ENCODE results near the gene RABEP1. TPM values are rescaled to one million over a fixed set of nuclear protein-coding genes. Genes with fewer than 3 reads are reported as not detected.

RABEP1 gene
- total and polyA plus RNA-seq, 9 of the 15 experiments (the other 6 are each of a cell fraction or from before 2014, with no cell fraction given), result 8.2 to 38.9 (median 30.3) TPM

DNA sequence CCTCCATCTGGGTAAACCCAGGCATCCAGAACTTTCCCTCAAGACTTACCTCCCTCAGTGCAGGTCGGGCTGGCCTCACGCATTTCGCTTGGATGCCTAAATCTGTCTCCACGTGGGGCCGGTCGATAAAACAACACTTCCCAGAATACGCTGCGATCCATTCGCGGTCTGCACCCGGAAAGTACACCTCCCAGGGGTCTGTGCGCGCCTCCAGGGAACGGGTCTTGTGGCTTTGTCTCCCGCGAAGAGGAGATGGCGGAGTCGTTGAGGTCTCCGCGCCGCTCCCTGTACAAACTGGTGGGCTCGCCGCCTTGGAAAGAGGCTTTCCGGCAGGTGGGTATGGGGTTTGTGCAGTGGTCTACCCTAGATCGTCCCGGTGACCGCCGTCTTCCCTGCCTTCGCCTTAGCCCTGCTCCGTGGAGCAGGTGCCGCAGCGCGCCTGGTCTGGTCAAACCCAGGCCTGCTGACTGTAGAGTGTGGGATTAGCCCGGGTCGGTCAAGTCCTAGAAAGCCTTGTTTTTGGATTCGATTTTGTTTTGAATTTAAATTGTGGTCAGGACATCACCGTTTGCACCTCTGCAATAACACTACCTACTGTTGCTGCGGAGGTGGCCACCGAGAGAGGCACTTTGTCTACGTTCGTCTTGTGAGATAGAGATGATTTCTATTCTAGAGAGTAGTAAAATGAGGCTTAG is 138.0 kb downstream of the RABEP1 start, which contains the start of gene RPAIN (continued):
- TF ChIP-seq FOXK2 (conservative IDR thresholded peaks at IDR 0.05 in 1 of 2, IDR thresholded peaks at IDR 0.05 in 1 of 2; ENCODE audit: low read depth in 2 of 2) (peak; percentile 83 to 92), JUND (IDR thresholded peaks at IDR 0.05; ENCODE audit: borderline replicate concordance, low read depth, low read length) (0 out of 2 replicates have a peak, but pooled peaks have one; percentile 8), JUND (tag; IDR thresholded peaks at IDR 0.05; ENCODE audit: borderline replicate concordance, low read depth, low read length) (no peak; the same call in 2 of the 3 replicates), LCOR (CRISPR knock-in tag; IDR thresholded peaks at IDR 0.05) (0 out of 2 replicates have a peak, but pooled peaks have one; percentile 42), TAF9B (IDR thresholded peaks at IDR 0.05; ENCODE audit: partially characterized antibody) (peak; percentile 68), PHF8 (IDR thresholded peaks at IDR 0.05; ENCODE audit: borderline replicate concordance, low read length) (peak; percentile 65; the same call in 1 of the 2 replicates), ZNF311 (CRISPR knock-in tag; IDR thresholded peaks at IDR 0.05) (no peak), YBX1 (IDR thresholded peaks at IDR 0.05) (no peak), TEAD1 (CRISPR knock-in tag; IDR thresholded peaks at IDR 0.05) (peak in 1 of 2 experiments; percentile 49; a peak in 1 of 4 replicates), TCFL5 (CRISPR knock-in tag; conservative IDR thresholded peaks at IDR 0.05) (no peak), KAT7 (CRISPR knock-in tag; IDR thresholded peaks at IDR 0.05; ENCODE audit: borderline replicate concordance) (no peak), EHMT2 (IDR thresholded peaks at IDR 0.05) (no peak), ZNF174 (CRISPR knock-in tag; IDR thresholded peaks at IDR 0.05) (no peak), SMARCB1 (IDR thresholded peaks at IDR 0.05; ENCODE audit: insufficient read length, low read depth) (no peak)
- TF ChIP-seq, protein P1, sequence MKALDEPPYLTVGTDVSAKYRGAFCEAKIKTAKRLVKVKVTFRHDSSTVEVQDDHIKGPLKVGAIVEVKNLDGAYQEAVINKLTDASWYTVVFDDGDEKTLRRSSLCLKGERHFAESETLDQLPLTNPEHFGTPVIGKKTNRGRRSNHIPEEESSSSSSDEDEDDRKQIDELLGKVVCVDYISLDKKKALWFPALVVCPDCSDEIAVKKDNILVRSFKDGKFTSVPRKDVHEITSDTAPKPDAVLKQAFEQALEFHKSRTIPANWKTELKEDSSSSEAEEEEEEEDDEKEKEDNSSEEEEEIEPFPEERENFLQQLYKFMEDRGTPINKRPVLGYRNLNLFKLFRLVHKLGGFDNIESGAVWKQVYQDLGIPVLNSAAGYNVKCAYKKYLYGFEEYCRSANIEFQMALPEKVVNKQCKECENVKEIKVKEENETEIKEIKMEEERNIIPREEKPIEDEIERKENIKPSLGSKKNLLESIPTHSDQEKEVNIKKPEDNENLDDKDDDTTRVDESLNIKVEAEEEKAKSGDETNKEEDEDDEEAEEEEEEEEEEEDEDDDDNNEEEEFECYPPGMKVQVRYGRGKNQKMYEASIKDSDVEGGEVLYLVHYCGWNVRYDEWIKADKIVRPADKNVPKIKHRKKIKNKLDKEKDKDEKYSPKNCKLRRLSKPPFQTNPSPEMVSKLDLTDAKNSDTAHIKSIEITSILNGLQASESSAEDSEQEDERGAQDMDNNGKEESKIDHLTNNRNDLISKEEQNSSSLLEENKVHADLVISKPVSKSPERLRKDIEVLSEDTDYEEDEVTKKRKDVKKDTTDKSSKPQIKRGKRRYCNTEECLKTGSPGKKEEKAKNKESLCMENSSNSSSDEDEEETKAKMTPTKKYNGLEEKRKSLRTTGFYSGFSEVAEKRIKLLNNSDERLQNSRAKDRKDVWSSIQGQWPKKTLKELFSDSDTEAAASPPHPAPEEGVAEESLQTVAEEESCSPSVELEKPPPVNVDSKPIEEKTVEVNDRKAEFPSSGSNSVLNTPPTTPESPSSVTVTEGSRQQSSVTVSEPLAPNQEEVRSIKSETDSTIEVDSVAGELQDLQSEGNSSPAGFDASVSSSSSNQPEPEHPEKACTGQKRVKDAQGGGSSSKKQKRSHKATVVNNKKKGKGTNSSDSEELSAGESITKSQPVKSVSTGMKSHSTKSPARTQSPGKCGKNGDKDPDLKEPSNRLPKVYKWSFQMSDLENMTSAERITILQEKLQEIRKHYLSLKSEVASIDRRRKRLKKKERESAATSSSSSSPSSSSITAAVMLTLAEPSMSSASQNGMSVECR (CRISPR knock-in tag; IDR thresholded peaks at IDR 0.05), result peak; percentile 96
- TF ChIP-seq, protein P2, sequence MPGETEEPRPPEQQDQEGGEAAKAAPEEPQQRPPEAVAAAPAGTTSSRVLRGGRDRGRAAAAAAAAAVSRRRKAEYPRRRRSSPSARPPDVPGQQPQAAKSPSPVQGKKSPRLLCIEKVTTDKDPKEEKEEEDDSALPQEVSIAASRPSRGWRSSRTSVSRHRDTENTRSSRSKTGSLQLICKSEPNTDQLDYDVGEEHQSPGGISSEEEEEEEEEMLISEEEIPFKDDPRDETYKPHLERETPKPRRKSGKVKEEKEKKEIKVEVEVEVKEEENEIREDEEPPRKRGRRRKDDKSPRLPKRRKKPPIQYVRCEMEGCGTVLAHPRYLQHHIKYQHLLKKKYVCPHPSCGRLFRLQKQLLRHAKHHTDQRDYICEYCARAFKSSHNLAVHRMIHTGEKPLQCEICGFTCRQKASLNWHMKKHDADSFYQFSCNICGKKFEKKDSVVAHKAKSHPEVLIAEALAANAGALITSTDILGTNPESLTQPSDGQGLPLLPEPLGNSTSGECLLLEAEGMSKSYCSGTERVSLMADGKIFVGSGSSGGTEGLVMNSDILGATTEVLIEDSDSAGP (CRISPR knock-in tag; IDR thresholded peaks at IDR 0.05), result no peak
- TF ChIP-seq, protein P3, sequence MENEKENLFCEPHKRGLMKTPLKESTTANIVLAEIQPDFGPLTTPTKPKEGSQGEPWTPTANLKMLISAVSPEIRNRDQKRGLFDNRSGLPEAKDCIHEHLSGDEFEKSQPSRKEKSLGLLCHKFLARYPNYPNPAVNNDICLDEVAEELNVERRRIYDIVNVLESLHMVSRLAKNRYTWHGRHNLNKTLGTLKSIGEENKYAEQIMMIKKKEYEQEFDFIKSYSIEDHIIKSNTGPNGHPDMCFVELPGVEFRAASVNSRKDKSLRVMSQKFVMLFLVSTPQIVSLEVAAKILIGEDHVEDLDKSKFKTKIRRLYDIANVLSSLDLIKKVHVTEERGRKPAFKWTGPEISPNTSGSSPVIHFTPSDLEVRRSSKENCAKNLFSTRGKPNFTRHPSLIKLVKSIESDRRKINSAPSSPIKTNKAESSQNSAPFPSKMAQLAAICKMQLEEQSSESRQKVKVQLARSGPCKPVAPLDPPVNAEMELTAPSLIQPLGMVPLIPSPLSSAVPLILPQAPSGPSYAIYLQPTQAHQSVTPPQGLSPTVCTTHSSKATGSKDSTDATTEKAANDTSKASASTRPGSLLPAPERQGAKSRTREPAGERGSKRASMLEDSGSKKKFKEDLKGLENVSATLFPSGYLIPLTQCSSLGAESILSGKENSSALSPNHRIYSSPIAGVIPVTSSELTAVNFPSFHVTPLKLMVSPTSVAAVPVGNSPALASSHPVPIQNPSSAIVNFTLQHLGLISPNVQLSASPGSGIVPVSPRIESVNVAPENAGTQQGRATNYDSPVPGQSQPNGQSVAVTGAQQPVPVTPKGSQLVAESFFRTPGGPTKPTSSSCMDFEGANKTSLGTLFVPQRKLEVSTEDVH (IDR thresholded peaks at IDR 0.05; ENCODE audit: low read depth, partially characterized antibody), result no peak
- TF ChIP-seq, protein P4, sequence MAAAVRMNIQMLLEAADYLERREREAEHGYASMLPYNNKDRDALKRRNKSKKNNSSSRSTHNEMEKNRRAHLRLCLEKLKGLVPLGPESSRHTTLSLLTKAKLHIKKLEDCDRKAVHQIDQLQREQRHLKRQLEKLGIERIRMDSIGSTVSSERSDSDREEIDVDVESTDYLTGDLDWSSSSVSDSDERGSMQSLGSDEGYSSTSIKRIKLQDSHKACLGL (CRISPR knock-in tag; IDR thresholded peaks at IDR 0.05; ENCODE audit: borderline replicate concordance, poor library complexity, severe bottlenecking), result peak; percentile 59

Data from K562 (cell line).